T-cell (primary cell): ENCODE data around the gene LCP1. TPM values are rescaled to one million over a fixed set of nuclear protein-coding genes. Genes with fewer than 3 reads are reported as not detected.
A peak's percentile ranks its signal among the peaks of the same experiment; 100 is the strongest.

Source experiments
- ATAC-seq, 4 experiments: fragments of 200-7000 bp in 3 of 4; fragments of 150-1000 bp in 1 of 4; cut with Tn5 transposase; replicated peaks in 1 of 4; 1 replicate in 3 of 4; 2 replicates in 1 of 4; pipeline ENCODE4 v1.10.0; 2021; ENCODE audit warnings: moderate library complexity in 3 of 4, mild to moderate bottlenecking in 2 of 4, moderate number of reproducible peaks in 1 of 4
- CTCF ChIA-PET, 2 donors: fragments of 300-600 bp; sonication (Branson Sonifier 250); formaldehyde crosslinking; loops; one replicate each; lab custom pipeline; 2022; ENCODE audit warnings: antibody characterized with exemption in 2 of 2; lab: Charles Lee
- POLR2A ChIA-PET, 2 donors: fragments of 300-600 bp; sonication (Branson Sonifier 250); formaldehyde crosslinking; loops; one replicate each; lab custom pipeline; 2022; ENCODE audit warnings: antibody characterized with exemption in 2 of 2; lab: Charles Lee
- DNase-seq, 35 experiments: peaks; one replicate each; pipeline versions ENCODE4 v3.0.0 to v3.0.0-alpha.2; 2013 to 2023
- H3K27ac ChIP-seq: one replicate; pipeline ENCODE4 v1.5.1; 2013; ENCODE audit warnings: low read length
- H3K27me3 ChIP-seq, 2 experiments: replicated peaks in 1 of 2; 1 replicate in 1 of 2; 2 replicates in 1 of 2; pipeline versions ENCODE4 v1.6.1 to v1.7.0; 2013; ENCODE audit warnings: low read length in 1 of 2, mixed read lengths in 1 of 2; ENCODE audit not compliant: control insufficient read depth in 2 of 2, insufficient read depth in 2 of 2; ENCODE audit errors: extremely low read depth in 1 of 2
- H3K36me3 ChIP-seq, 2 donors: 1 replicate in 1 of 2; 2 replicates in 1 of 2; pipeline versions ENCODE4 v1.6.1 to v1.7.0; 2013; ENCODE audit warnings: low read length in 1 of 2; ENCODE audit not compliant: control insufficient read depth in 2 of 2, insufficient read depth in 1 of 2; ENCODE audit errors: extremely low read depth in 1 of 2
- H3K4me1 ChIP-seq, 2 experiments: 1 replicate in 1 of 2; 2 replicates in 1 of 2; pipeline versions ENCODE4 v1.6.1 to v1.7.0; 2013; ENCODE audit warnings: low read length in 2 of 2, mixed read lengths in 1 of 2; ENCODE audit not compliant: insufficient read depth in 2 of 2, control insufficient read depth in 1 of 2; ENCODE audit errors: extremely low read depth in 1 of 2
- H3K4me3 ChIP-seq, 2 donors: 1 replicate in 1 of 2; 2 replicates in 1 of 2; pipeline versions ENCODE4 v1.5.1 to v1.7.0; 2013; ENCODE audit warnings: mild to moderate bottlenecking in 2 of 2, low read length in 1 of 2, moderate library complexity in 1 of 2; ENCODE audit not compliant: control insufficient read depth in 1 of 2; ENCODE audit errors: extremely low read depth in 1 of 2
- H3K9me3 ChIP-seq: 2 replicates; pipeline ENCODE4 v1.7.0; 2013
- H3K27ac Mint-ChIP-seq, 2 donors: one replicate each; pipeline ENCODE4 v1.8.0; 2020 to 2021; ENCODE audit warnings: mild to moderate bottlenecking in 2 of 2, mixed read lengths in 2 of 2
- H3K27me3 Mint-ChIP-seq, 2 donors: one replicate each; pipeline ENCODE4 v1.8.0; 2021 to 2022; ENCODE audit warnings: mixed read lengths in 2 of 2
- H3K36me3 Mint-ChIP-seq: one replicate; pipeline ENCODE4 v1.8.0; 2021; ENCODE audit warnings: mixed read lengths
- H3K4me1 Mint-ChIP-seq, 3 donors: one replicate each; pipeline ENCODE4 v1.8.0; 2020 to 2022; ENCODE audit warnings: mixed read lengths in 3 of 3, mild to moderate bottlenecking in 1 of 3
- H3K4me3 Mint-ChIP-seq, 3 donors: one replicate each; pipeline ENCODE4 v1.8.0; 2020 to 2022; ENCODE audit warnings: mild to moderate bottlenecking in 3 of 3, mixed read lengths in 3 of 3, moderate library complexity in 3 of 3
- H3K9me3 Mint-ChIP-seq, 3 donors: one replicate each; pipeline ENCODE4 v1.8.0; 2020 to 2022; ENCODE audit warnings: mixed read lengths in 3 of 3
- WGBS: methylation state at CpG from one replicate; pipeline ENCODE4 v1.1.5; 2013; ENCODE audit warnings: missing lambda C conversion rate; ENCODE audit not compliant: insufficient coverage; 5-methylcytosine and 5-hydroxymethylcytosine counted together
- total RNA-seq, 35 experiments: library from RNA in 6 of 35; stranded (reverse) in 6 of 35; fragments of 120-200 nt in 1 of 35; gene quantifications; one replicate each; pipeline versions ENCODE4 v1.2.1 to v1.2.4 and lab custom pipeline; 2013 to 2026

The LCP1 gene
- total RNA-seq, 5 donors from 2014 or later (not counting 1 experiment from before 2014, with no cell fraction given): 338 to 574 (median 413) TPM

GRCh38 chr13:46114613-46115012 is 67.4 kb downstream of the LCP1 start:
- H3K9me3 Mint-ChIP-seq: no peaks in the 10 kb centered on the region
- Histone ChIP-seq H3K9me3 (no peaks in the 10 kb centered on the region), H3K27me3 (peaks cover 0 to 12% of the 10 kb centered on the region in 2 experiments), H3K27ac (no peak overlapping the region), H3K4me1 (no peaks in the 10 kb centered on the region), H3K36me3 (no peaks in the 10 kb centered on the region), H3K4me3 (no peak overlapping the region)
- ChIA-PET CTCF (interaction anchor here in 1 of 2 donors (0.5 kb wide), 1 partner anchor 567 kb away, joined by 7 read pairs; no protein-coding TSS in a partner anchor), POLR2A (no interaction called here)
- 96% methylated on average over 3 of the region's 9 CpGs for WGBS
- H3K4me3 Mint-ChIP-seq: no peak overlapping the region
- ATAC-seq (no peak), DNase-seq (no peak)
- peaks cover 3% of the 10 kb centered on the region for H3K36me3 Mint-ChIP-seq
- peaks cover 14 to 23% of the 10 kb centered on the region in 2 donors for H3K27me3 Mint-ChIP-seq
- H3K4me1 Mint-ChIP-seq: peaks cover 1 to 3% (median 2%) of the 10 kb centered on the region in 3 donors
- no peak overlapping the region for H3K27ac Mint-ChIP-seq

DNA sequence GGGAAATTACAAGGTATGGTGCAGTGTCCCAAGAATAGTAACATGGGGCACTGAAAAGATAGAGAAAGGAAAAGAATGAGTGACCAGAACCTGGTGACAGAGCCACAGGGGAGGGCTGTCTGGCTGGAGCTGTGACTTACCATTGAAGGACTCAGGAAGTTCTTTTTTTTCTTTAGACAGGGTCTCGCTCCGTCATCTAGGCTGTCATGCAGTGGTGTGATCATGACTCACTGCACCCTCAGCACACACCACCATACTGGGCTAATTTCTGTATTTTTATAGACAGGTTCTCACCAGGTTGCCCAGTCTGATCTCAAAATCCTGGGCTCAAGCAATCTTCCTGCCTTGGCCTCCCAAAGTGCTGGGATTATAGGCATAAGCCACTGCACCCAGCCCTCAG is 68.4 kb downstream of the LCP1 start:
- no peak overlapping the region for H3K4me3 ChIP-seq
- no peaks in the 10 kb centered on the region for H3K9me3 Mint-ChIP-seq
- ChIA-PET CTCF (no interaction called here), POLR2A (no interaction called here)
- DNase-seq (no peak), ATAC-seq (no peak)
- H3K27me3 ChIP-seq: peaks cover 0 to 15% of the 10 kb centered on the region in 2 experiments
- no peak overlapping the region for H3K4me3 Mint-ChIP-seq
- H3K4me1 ChIP-seq: no peaks in the 10 kb centered on the region
- no peaks in the 10 kb centered on the region for H3K9me3 ChIP-seq
- no peak overlapping the region for H3K27ac ChIP-seq
- no CpG with 5 or more reads among the region's 2 CpGs for WGBS
- peaks cover 14 to 26% of the 10 kb centered on the region in 2 donors for H3K27me3 Mint-ChIP-seq
- H3K36me3 ChIP-seq: no peaks in the 10 kb centered on the region
- no peak overlapping the region for H3K27ac Mint-ChIP-seq
- H3K4me1 Mint-ChIP-seq: peaks cover 0 to 4% (median 0%) of the 10 kb centered on the region in 3 donors
- peaks cover 3% of the 10 kb centered on the region for H3K36me3 Mint-ChIP-seq

GRCh38 chr13:46111151-46111550 is 70.8 kb downstream of the LCP1 start:
- Histone ChIP-seq H3K27me3 (peaks cover 0 to 15% of the 10 kb centered on the region in 2 experiments), H3K4me1 (no peaks in the 10 kb centered on the region), H3K4me3 (no peak overlapping the region), H3K9me3 (no peaks in the 10 kb centered on the region), H3K27ac (no peak overlapping the region), H3K36me3 (no peaks in the 10 kb centered on the region)
- Mint-ChIP-seq H3K9me3 (no peaks in the 10 kb centered on the region), H3K4me1 (peaks cover 8 to 13% (median 9%) of the 10 kb centered on the region in 3 donors), H3K4me3 (no peak overlapping the region), H3K27ac (no peak overlapping the region), H3K36me3 (peaks cover 3% of the 10 kb centered on the region), H3K27me3 (peaks cover 14 to 29% of the 10 kb centered on the region in 2 donors)
- ATAC-seq (no peak), DNase-seq (no peak)
- ChIA-PET CTCF (no interaction called here), POLR2A (no interaction called here)

GRCh38 chr13:46109451-46109850 is 72.5 kb downstream of the LCP1 start:
- peaks cover 0 to 15% of the 10 kb centered on the region in 2 experiments for H3K27me3 ChIP-seq
- Mint-ChIP-seq H3K36me3 (peaks cover 3% of the 10 kb centered on the region), H3K9me3 (no peaks in the 10 kb centered on the region), H3K4me3 (no peak overlapping the region), H3K27me3 (peaks cover 14 to 29% of the 10 kb centered on the region in 2 donors), H3K27ac (no peak overlapping the region), H3K4me1 (peaks cover 8 to 13% (median 9%) of the 10 kb centered on the region in 3 donors)
- no peaks in the 10 kb centered on the region for H3K4me1 ChIP-seq
- no peak for ATAC-seq
- no peaks in the 10 kb centered on the region for H3K9me3 ChIP-seq
- ChIA-PET POLR2A (no interaction called here), CTCF (no interaction called here)
- no peak overlapping the region for H3K27ac ChIP-seq
- no peak for DNase-seq
- WGBS: 62% methylated on average over 3 of the region's 4 CpGs
- H3K36me3 ChIP-seq: no peaks in the 10 kb centered on the region
- H3K4me3 ChIP-seq: no peak overlapping the region

- H3K9me3 ChIP-seq: no peaks in the 10 kb centered on the region
- ATAC-seq (peak in 1 of 4 experiments; percentile 67), DNase-seq (peak in 1 of 35 experiments; percentile 22)
- H3K36me3 ChIP-seq: no peaks in the 10 kb centered on the region
- no peak overlapping the region for H3K4me3 ChIP-seq
- peaks cover 3% of the 10 kb centered on the region for H3K36me3 Mint-ChIP-seq
- no peak overlapping the region for H3K27ac Mint-ChIP-seq
- ChIA-PET CTCF (interaction anchor here (0.5 to 1.5 kb wide), 3 partner anchors 19 to 701 kb away, joined by 3 to 5 read pairs (median 4); no protein-coding TSS in a partner anchor), POLR2A (interaction anchor here in 1 of 2 donors (0.6 kb wide), 1 partner anchor 1780 kb away, joined by 5 read pairs; no protein-coding TSS in a partner anchor)
- H3K27me3 Mint-ChIP-seq: peaks cover 8 to 23% of the 10 kb centered on the region in 2 donors
- H3K4me1 ChIP-seq: no peaks in the 10 kb centered on the region
- H3K27me3 ChIP-seq: peaks cover 0 to 11% of the 10 kb centered on the region in 2 experiments
- no CpG with 5 or more reads among the region's 4 CpGs for WGBS
- H3K27ac ChIP-seq: no peak overlapping the region
- peaks cover 8 to 13% (median 9%) of the 10 kb centered on the region in 3 donors for H3K4me1 Mint-ChIP-seq
- no peak overlapping the region for H3K4me3 Mint-ChIP-seq
- H3K9me3 Mint-ChIP-seq: no peaks in the 10 kb centered on the region
Observed at GRCh38 chr13:46106839-46107371, 75.1 kb downstream of the LCP1 start.

DNA sequence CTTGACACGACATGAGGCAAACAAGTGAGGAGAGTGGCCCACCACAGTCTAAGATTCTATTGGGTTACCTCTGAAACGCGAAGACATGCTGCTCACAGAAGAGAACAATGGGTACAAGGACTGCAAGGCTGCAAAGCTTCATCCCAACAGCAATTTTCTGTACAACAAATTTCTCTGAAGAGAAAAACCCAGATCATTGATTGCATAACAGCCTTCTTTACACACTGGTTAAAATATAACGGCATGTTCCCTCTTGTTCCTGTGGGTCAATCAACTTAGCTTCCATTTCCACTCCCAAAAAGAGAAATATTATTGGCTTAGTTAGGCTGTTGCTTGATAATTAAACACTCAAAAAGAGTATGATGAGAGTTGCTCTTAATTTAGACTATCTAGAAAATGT is 77.1 kb downstream of the LCP1 start, which contains the start of gene CPB2:
Gene CPB2, minus strand, starts transcription at position 166 of the 400 bp plus-strand sequence. Its CDS starts 24 bp downstream, at position 142.
- ATAC-seq: no peak
- Histone ChIP-seq H3K9me3 (no peaks in the 10 kb centered on the region), H3K36me3 (no peaks in the 10 kb centered on the region), H3K27ac (no peak within 1 kb of the TSS), H3K4me3 (no peak within 1 kb of the TSS), H3K27me3 (peaks cover 0 to 3% of the 10 kb centered on the region in 2 experiments), H3K4me1 (no peaks in the 10 kb centered on the region)
- ChIA-PET POLR2A (no interaction called here), CTCF (interaction anchor here in 1 of 2 donors (0.6 to 1.3 kb wide), 2 partner anchors 22 to 775 kb away, joined by 3 to 4 read pairs; no protein-coding TSS in a partner anchor)
- WGBS: 80% methylated on average over 3 of the region's 4 CpGs
- Mint-ChIP-seq H3K27me3 (peaks cover 0 to 7% of the 10 kb centered on the region in 2 donors), H3K27ac (no peak within 1 kb of the TSS), H3K9me3 (no peaks in the 10 kb centered on the region), H3K4me1 (peaks cover 8 to 13% (median 9%) of the 10 kb centered on the region in 3 donors), H3K36me3 (no peaks in the 10 kb centered on the region), H3K4me3 (no peak within 1 kb of the TSS)
- DNase-seq: no peak
